GM19328 (cell line): ENCODE results near the gene ZNF609.

ENCODE experiments used
- ATAC-seq: cut with Tn5 transposase; IDR thresholded peaks from one replicate; pipeline ENCODE4 v1.9.1; 2021; ENCODE audit warnings: mild to moderate bottlenecking, moderate library complexity; ENCODE audit not compliant: unreplicated experiment

The ZNF609 gene

GRCh38 chr15:64690578-64691296 lies 230.4 kb downstream of the ZNF609 start:
- ATAC-seq, result no peak

GRCh38 chr15:64691896-64692565 lies 231.7 kb downstream of the ZNF609 start:
- ATAC-seq, result no peak

GRCh38 chr15:64693134-64693533 lies 232.8 kb downstream of the ZNF609 start:
- ATAC-seq, result no peak

GRCh38 chr15:64694816-64695215 lies 234.4 kb downstream of the ZNF609 start:
- no peak for ATAC-seq

- ATAC-seq, result no peak
These were observed 235.2 kb downstream of the ZNF609 start for GRCh38 chr15:64695561-64695992.

GRCh38 chr15:64696481-64696880 lies 236.1 kb downstream of the ZNF609 start:
- ATAC-seq, result no peak

- no peak for ATAC-seq
These were observed 237.6 kb downstream of the ZNF609 start for GRCh38 chr15:64697911-64698369.

- ATAC-seq, result no peak
These were observed 238.4 kb downstream of the ZNF609 start for GRCh38 chr15:64698823-64699222.

- no peak for ATAC-seq
These were observed 239.5 kb downstream of the ZNF609 start for GRCh38 chr15:64699751-64700388.

GRCh38 chr15:64701051-64701450 lies 240.7 kb downstream of the ZNF609 start:
- ATAC-seq, result no peak

GRCh38 chr15:64701482-64702184 lies 241.3 kb downstream of the ZNF609 start:
- no peak for ATAC-seq

GRCh38 chr15:64702816-64703631 lies 242.6 kb downstream of the ZNF609 start:
- ATAC-seq, result peak; percentile 83

GRCh38 chr15:64703632-64703959 lies 243.2 kb downstream of the ZNF609 start:
- ATAC-seq, result no peak

- ATAC-seq, result no peak
These were observed 244.6 kb downstream of the ZNF609 start for GRCh38 chr15:64705006-64705405.

- no peak for ATAC-seq
These were observed 245.9 kb downstream of the ZNF609 start for GRCh38 chr15:64706011-64706911.

- ATAC-seq, result no peak
These were observed 250.5 kb downstream of the ZNF609 start for GRCh38 chr15:64710676-64711428.

- ATAC-seq, result no peak
These were observed 252.0 kb downstream of the ZNF609 start for GRCh38 chr15:64712353-64712752.

- no peak for ATAC-seq
These were observed 253.2 kb downstream of the ZNF609 start for GRCh38 chr15:64713592-64713991.

- no peak for ATAC-seq
These were observed 256.1 kb downstream of the ZNF609 start for GRCh38 chr15:64716452-64716851.
